ENCODE measurements around the gene RNF208. TPM values are rescaled to one million over a fixed set of nuclear protein-coding genes. Genes with fewer than 3 reads are reported as not detected.

RNF208 gene
- total and polyA plus RNA-seq, 9 of the 15 experiments (the other 6 are each of a cell fraction or from before 2014, with no cell fraction given): 0.15 to 6.9 (median 0.50) TPM; not detected in 2

DNA sequence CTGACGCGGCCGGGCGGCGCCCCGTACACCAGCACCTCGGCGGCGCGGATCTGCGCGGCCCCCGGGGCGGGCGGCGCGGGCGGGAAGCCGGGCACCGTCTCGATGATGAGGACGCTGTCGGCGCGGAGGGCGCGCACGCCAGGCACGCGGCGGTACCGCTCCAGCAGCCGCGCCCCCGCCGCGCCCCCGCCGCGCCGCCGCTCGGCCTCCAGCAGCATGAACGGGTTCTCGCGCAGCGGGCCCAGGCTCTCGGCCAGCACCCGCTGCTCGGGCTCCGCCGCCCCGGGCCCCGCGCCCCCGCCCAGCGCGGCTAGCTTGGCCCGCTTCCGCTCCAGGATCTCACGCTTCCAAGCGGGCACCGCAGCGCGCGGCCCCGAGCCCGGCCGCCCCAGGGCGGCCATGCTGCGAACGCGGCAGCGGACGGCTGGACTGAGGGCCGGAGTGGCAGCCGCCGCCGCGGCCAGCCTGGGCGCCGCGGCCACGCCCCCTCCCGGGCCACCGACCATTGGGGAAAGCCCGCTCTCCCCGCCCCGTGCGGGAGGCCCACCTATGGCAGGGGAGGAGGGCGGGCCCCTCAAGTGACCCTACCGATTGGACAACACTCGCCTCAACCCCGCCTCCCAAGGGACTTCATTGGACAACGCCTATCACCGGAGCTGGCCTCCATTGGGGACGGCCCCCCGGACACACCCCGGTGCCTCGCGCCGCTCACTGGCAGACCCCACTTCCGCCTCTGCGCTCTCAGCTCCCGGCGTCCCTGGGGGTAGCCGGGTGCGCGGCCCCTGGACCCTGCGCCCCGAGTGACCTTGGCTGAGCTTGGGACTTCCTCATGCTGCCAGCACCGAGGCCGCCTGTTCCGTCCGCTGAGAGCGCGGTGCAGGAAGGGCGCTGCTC, 21.5 kb downstream of the RNF208 start, which contains the start of gene TPRN (continued):
- TF ChIP-seq, protein P1, sequence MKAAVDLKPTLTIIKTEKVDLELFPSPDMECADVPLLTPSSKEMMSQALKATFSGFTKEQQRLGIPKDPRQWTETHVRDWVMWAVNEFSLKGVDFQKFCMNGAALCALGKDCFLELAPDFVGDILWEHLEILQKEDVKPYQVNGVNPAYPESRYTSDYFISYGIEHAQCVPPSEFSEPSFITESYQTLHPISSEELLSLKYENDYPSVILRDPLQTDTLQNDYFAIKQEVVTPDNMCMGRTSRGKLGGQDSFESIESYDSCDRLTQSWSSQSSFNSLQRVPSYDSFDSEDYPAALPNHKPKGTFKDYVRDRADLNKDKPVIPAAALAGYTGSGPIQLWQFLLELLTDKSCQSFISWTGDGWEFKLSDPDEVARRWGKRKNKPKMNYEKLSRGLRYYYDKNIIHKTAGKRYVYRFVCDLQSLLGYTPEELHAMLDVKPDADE (conservative IDR thresholded peaks at IDR 0.05; ENCODE audit: control insufficient read depth, low read depth, low read length): peak; percentile 90
- no peak for TF ChIP-seq ZNF324 (CRISPR knock-in tag; IDR thresholded peaks at IDR 0.05)
- 0 out of 2 replicates have a peak, but pooled peaks have one; percentile 37 for TF ChIP-seq DMBX1 (CRISPR knock-in tag; IDR thresholded peaks at IDR 0.05; ENCODE audit: borderline replicate concordance)
- TF ChIP-seq, protein P2, sequence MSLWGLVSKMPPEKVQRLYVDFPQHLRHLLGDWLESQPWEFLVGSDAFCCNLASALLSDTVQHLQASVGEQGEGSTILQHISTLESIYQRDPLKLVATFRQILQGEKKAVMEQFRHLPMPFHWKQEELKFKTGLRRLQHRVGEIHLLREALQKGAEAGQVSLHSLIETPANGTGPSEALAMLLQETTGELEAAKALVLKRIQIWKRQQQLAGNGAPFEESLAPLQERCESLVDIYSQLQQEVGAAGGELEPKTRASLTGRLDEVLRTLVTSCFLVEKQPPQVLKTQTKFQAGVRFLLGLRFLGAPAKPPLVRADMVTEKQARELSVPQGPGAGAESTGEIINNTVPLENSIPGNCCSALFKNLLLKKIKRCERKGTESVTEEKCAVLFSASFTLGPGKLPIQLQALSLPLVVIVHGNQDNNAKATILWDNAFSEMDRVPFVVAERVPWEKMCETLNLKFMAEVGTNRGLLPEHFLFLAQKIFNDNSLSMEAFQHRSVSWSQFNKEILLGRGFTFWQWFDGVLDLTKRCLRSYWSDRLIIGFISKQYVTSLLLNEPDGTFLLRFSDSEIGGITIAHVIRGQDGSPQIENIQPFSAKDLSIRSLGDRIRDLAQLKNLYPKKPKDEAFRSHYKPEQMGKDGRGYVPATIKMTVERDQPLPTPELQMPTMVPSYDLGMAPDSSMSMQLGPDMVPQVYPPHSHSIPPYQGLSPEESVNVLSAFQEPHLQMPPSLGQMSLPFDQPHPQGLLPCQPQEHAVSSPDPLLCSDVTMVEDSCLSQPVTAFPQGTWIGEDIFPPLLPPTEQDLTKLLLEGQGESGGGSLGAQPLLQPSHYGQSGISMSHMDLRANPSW (CRISPR knock-in tag; IDR thresholded peaks at IDR 0.05): no peak; the same call in 1 of the 2 replicates
- peak in 1 of 2 experiments; percentile 92; a peak in 3 of 4 replicates for TF ChIP-seq NONO (IDR thresholded peaks at IDR 0.05; ENCODE audit: low read depth in 2 of 2, low read length in 1 of 2)
- TF ChIP-seq MYC (IDR thresholded peaks at IDR 0.05; ENCODE audit: low read depth, low read length): peak; percentile 59
- no peak for TF ChIP-seq MYC (CRISPR knock-in tag; IDR thresholded peaks at IDR 0.05; ENCODE audit: borderline replicate concordance, low read depth)
- TF ChIP-seq, protein P3, sequence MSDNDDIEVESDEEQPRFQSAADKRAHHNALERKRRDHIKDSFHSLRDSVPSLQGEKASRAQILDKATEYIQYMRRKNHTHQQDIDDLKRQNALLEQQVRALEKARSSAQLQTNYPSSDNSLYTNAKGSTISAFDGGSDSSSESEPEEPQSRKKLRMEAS (CRISPR knock-in tag; IDR thresholded peaks at IDR 0.05): peak; percentile 53; the same call in 1 of the 2 replicates
- TF ChIP-seq SUPT5H (IDR thresholded peaks at IDR 0.05): peak; percentile 88
- peak; percentile 96 for TF ChIP-seq MTA3 (IDR thresholded peaks at IDR 0.05; ENCODE audit: borderline replicate concordance)
- peak; percentile 94; the same call in 1 of the 2 replicates for TF ChIP-seq ZBTB7A (IDR thresholded peaks at IDR 0.05; ENCODE audit: borderline replicate concordance, control insufficient read depth, low read depth, low read length)
- TF ChIP-seq, protein P4, sequence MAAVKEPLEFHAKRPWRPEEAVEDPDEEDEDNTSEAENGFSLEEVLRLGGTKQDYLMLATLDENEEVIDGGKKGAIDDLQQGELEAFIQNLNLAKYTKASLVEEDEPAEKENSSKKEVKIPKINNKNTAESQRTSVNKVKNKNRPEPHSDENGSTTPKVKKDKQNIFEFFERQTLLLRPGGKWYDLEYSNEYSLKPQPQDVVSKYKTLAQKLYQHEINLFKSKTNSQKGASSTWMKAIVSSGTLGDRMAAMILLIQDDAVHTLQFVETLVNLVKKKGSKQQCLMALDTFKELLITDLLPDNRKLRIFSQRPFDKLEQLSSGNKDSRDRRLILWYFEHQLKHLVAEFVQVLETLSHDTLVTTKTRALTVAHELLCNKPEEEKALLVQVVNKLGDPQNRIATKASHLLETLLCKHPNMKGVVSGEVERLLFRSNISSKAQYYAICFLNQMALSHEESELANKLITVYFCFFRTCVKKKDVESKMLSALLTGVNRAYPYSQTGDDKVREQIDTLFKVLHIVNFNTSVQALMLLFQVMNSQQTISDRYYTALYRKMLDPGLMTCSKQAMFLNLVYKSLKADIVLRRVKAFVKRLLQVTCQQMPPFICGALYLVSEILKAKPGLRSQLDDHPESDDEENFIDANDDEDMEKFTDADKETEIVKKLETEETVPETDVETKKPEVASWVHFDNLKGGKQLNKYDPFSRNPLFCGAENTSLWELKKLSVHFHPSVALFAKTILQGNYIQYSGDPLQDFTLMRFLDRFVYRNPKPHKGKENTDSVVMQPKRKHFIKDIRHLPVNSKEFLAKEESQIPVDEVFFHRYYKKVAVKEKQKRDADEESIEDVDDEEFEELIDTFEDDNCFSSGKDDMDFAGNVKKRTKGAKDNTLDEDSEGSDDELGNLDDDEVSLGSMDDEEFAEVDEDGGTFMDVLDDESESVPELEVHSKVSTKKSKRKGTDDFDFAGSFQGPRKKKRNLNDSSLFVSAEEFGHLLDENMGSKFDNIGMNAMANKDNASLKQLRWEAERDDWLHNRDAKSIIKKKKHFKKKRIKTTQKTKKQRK (IDR thresholded peaks at IDR 0.05; ENCODE audit: borderline replicate concordance, low read depth, low read length): peak; percentile 80; the same call in 1 of the 2 replicates
- peak; percentile 70; the same call in 1 of the 2 replicates for TF ChIP-seq L3MBTL2 (IDR thresholded peaks at IDR 0.05)
- TF ChIP-seq, protein P5, sequence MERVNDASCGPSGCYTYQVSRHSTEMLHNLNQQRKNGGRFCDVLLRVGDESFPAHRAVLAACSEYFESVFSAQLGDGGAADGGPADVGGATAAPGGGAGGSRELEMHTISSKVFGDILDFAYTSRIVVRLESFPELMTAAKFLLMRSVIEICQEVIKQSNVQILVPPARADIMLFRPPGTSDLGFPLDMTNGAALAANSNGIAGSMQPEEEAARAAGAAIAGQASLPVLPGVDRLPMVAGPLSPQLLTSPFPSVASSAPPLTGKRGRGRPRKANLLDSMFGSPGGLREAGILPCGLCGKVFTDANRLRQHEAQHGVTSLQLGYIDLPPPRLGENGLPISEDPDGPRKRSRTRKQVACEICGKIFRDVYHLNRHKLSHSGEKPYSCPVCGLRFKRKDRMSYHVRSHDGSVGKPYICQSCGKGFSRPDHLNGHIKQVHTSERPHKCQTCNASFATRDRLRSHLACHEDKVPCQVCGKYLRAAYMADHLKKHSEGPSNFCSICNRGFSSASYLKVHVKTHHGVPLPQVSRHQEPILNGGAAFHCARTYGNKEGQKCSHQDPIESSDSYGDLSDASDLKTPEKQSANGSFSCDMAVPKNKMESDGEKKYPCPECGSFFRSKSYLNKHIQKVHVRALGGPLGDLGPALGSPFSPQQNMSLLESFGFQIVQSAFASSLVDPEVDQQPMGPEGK (CRISPR knock-in tag; IDR thresholded peaks at IDR 0.05; ENCODE audit: borderline replicate concordance): no peak
- peak; percentile 75; the same call in 1 of the 2 replicates for TF ChIP-seq CTBP1 (IDR thresholded peaks at IDR 0.05; ENCODE audit: borderline replicate concordance)
- no peak for TF ChIP-seq ARHGAP35 (IDR thresholded peaks at IDR 0.05; ENCODE audit: partially characterized antibody)

Data from K562 (cell line).